Measurements from ENCODE around the gene GNAO1.

The GNAO1 gene

GRCh38 chr16:56259425-56259779, 68.1 kb downstream of the GNAO1 start:
- Histone ChIP-seq H3K9me3 (ENCODE audit: control insufficient read depth, insufficient read depth, low read depth, low read length) (no peaks in the 10 kb centered on the region), H3K4me1 (ENCODE audit: control insufficient read depth, insufficient read depth, low read length) (no peaks in the 10 kb centered on the region), H3K4me3 (ENCODE audit: low read depth, low read length) (no peak overlapping the region), H3K27ac (ENCODE audit: extremely low read depth, low read depth, low read length) (no peak overlapping the region), H3K36me3 (ENCODE audit: control insufficient read depth in 2 of 2, insufficient read depth in 1 of 2, low read length in 2 of 2) (no peaks in the 10 kb centered on the region)
- CTCF ChIA-PET = interaction anchor here (1.1 kb wide), 1 partner anchor 59 kb away, joined by 3 read pairs; no protein-coding TSS in a partner anchor
- POLR2A ChIA-PET = no interaction called here
- TF ChIP-seq ZNF600 (tag by site-specific recombination; IDR thresholded peaks at IDR 0.05) = no peak
- no peak for TF ChIP-seq ZNF544 (tag by site-specific recombination; IDR thresholded peaks at IDR 0.05)
- no peak for TF ChIP-seq YY2 (tag by site-specific recombination; IDR thresholded peaks at IDR 0.05)
- no peak for TF ChIP-seq BCL11B (tag by site-specific recombination; IDR thresholded peaks at IDR 0.05; ENCODE audit: low read depth)
- no peak for TF ChIP-seq ZNF513 (tag by site-specific recombination; IDR thresholded peaks at IDR 0.05)
- TF ChIP-seq ZNF585B (tag by site-specific recombination; IDR thresholded peaks at IDR 0.05) = no peak
- TF ChIP-seq ZBTB26 (tag by site-specific recombination; optimal IDR thresholded peaks at IDR 0.05) = no peak
- TF ChIP-seq ZNF488 (tag by site-specific recombination; IDR thresholded peaks at IDR 0.05) = no peak

- Histone ChIP-seq H3K27ac (ENCODE audit: extremely low read depth, low read depth, low read length) (no peak overlapping the region), H3K4me3 (ENCODE audit: low read depth, low read length) (no peak overlapping the region), H3K4me1 (ENCODE audit: control insufficient read depth, insufficient read depth, low read length) (no peaks in the 10 kb centered on the region), H3K9me3 (ENCODE audit: control insufficient read depth, insufficient read depth, low read depth, low read length) (no peaks in the 10 kb centered on the region), H3K36me3 (ENCODE audit: control insufficient read depth in 2 of 2, insufficient read depth in 1 of 2, low read length in 2 of 2) (no peaks in the 10 kb centered on the region)
- CTCF ChIA-PET = interaction anchor here (1.1 kb wide), 1 partner anchor 58 kb away, joined by 3 read pairs; no protein-coding TSS in a partner anchor
- POLR2A ChIA-PET = no interaction called here
- TF ChIP-seq BCL11B (tag by site-specific recombination; IDR thresholded peaks at IDR 0.05; ENCODE audit: low read depth) (no peak), ZBTB11 (tag by site-specific recombination; conservative IDR thresholded peaks at IDR 0.05; ENCODE audit: low read depth) (no peak), GLI2 (tag by site-specific recombination; IDR thresholded peaks at IDR 0.05; ENCODE audit: borderline replicate concordance, low read depth) (no peak), ATF2 (tag by site-specific recombination; IDR thresholded peaks at IDR 0.05; ENCODE audit: low read depth) (no peak), BCL11A (tag by site-specific recombination; IDR thresholded peaks at IDR 0.05; ENCODE audit: low read depth) (no peak), ZNF10 (tag by site-specific recombination; IDR thresholded peaks at IDR 0.05) (no peak), ZNF518A (tag by site-specific recombination; conservative IDR thresholded peaks at IDR 0.05; ENCODE audit: low read depth) (no peak), KLF17 (tag by site-specific recombination; IDR thresholded peaks at IDR 0.05) (no peak), SALL2 (tag by site-specific recombination; IDR thresholded peaks at IDR 0.05; ENCODE audit: borderline replicate concordance) (no peak), KLF9 (tag by site-specific recombination; IDR thresholded peaks at IDR 0.05; ENCODE audit: low read depth) (no peak), ZNF544 (tag by site-specific recombination; IDR thresholded peaks at IDR 0.05) (no peak), ZNF530 (tag by site-specific recombination; IDR thresholded peaks at IDR 0.05; ENCODE audit: low read depth) (no peak)
Observed at GRCh38 chr16:56260378-56261160, 69.3 kb downstream of the GNAO1 start.

Measured in HEK293 (cell line).